Endothelial cell of umbilical vein (primary cell): ENCODE measurements around the gene POLR3B. TPM values are rescaled to one million over a fixed set of nuclear protein-coding genes. Genes with fewer than 3 reads are reported as not detected.

Experiments
- BruUV-seq: library from RNA; stranded (reverse); fragments of 400-500 nt; replicated peaks from 2 replicates; lab custom pipeline; 2021; lab: Mats Ljungman, UMichigan
- CTCF ChIA-PET: fragments of 300-600, 350-600 bp; sonication (Branson Sonifier 250); formaldehyde crosslinking; loops from one replicate; lab custom pipeline; 2021; ENCODE audit warnings: antibody characterized with exemption, inconsistent platforms; lab: Charles Lee
- POLR2A ChIA-PET: fragments of 300-600, 350-600 bp; sonication (Branson Sonifier 250); formaldehyde crosslinking; loops from one replicate; lab custom pipeline; 2021; ENCODE audit warnings: antibody characterized with exemption, inconsistent platforms; lab: Charles Lee
- DNase-seq: peaks from one replicate; pipeline ENCODE4 v3.0.0-alpha.2; 2011; ENCODE audit warnings: low read depth, low spot score
- FAIRE-seq: peaks from 2 replicates; lab custom pipeline; 2011; peaks lifted over from hg19 to GRCh38; lab: Jason Lieb, UNC
- H2AFZ ChIP-seq: 2 replicates; pipeline ENCODE4 v1.6.0; 2012; ENCODE audit warnings: low read depth, low read length, control low read depth, inconsistent platforms
- H3K27ac ChIP-seq: 2 replicates; pipeline ENCODE4 v1.5.1; 2011; ENCODE audit warnings: low read depth, mild to moderate bottlenecking, control low read depth, low read length, moderate library complexity; ENCODE audit not compliant: insufficient read depth
- H3K27me3 ChIP-seq, 2 experiments: 2 replicates each; pipeline versions ENCODE4 v1.6.0 to v1.6.1; 2011; ENCODE audit warnings: low read length in 2 of 2, mixed read lengths in 1 of 2; ENCODE audit not compliant: control insufficient read depth in 2 of 2, insufficient read depth in 2 of 2
- H3K36me3 ChIP-seq, 2 experiments: 2 replicates in 1 of 2; 3 replicates in 1 of 2; pipeline ENCODE4 v1.5.1; 2011; ENCODE audit warnings: low read length in 2 of 2, mild to moderate bottlenecking in 1 of 2, moderate library complexity in 1 of 2; ENCODE audit not compliant: control insufficient read depth in 2 of 2, insufficient read depth in 2 of 2; ENCODE audit errors: extremely low read depth in 1 of 2
- H3K4me1 ChIP-seq: 3 replicates; pipeline ENCODE4 v1.5.1; 2011; ENCODE audit warnings: mild to moderate bottlenecking, low read length; ENCODE audit not compliant: control insufficient read depth, insufficient read depth; ENCODE audit errors: extremely low read depth
- H3K4me2 ChIP-seq: 2 replicates; pipeline ENCODE4 v1.6.1; 2011; ENCODE audit warnings: low read length, control low read depth, mixed read lengths; ENCODE audit not compliant: insufficient read depth
- H3K4me3 ChIP-seq, 3 experiments: fragments of 200-600 bp in 1 of 3; sonication (generic), shearing (Covaris generic) in 1 of 3; replicated peaks in 1 of 3; 2 replicates each; pipeline ENCODE4 v1.5.1; 2011 to 2016; ENCODE audit warnings: control low read depth in 3 of 3, low read length in 3 of 3, mild to moderate bottlenecking in 2 of 3, inconsistent platforms in 1 of 3, low read depth in 1 of 3, moderate library complexity in 1 of 3; ENCODE audit not compliant: insufficient read depth in 1 of 3
- H3K79me2 ChIP-seq: 2 replicates; pipeline ENCODE4 v1.6.0; 2012; ENCODE audit warnings: low read length, inconsistent platforms; ENCODE audit not compliant: control insufficient read depth, insufficient read depth
- H3K9ac ChIP-seq: replicated peaks from 2 replicates; pipeline ENCODE3; 2011; ENCODE audit warnings: low read length, control low read depth; ENCODE audit not compliant: insufficient read depth; ENCODE audit errors: extremely low read depth
- H3K9me1 ChIP-seq: replicated peaks from 3 replicates; pipeline ENCODE4 v1.6.0; 2011; ENCODE audit warnings: mild to moderate bottlenecking, low read length; ENCODE audit not compliant: control insufficient read depth, insufficient read depth; ENCODE audit errors: extremely low read depth
- H3K9me3 ChIP-seq: replicated peaks from 2 replicates; pipeline ENCODE4 v1.5.1; 2012; ENCODE audit warnings: low read length, inconsistent platforms; ENCODE audit not compliant: control insufficient read depth, insufficient read depth
- H4K20me1 ChIP-seq: replicated peaks from 2 replicates; pipeline ENCODE3; 2011; ENCODE audit warnings: mild to moderate bottlenecking, low read length; ENCODE audit not compliant: control insufficient read depth, insufficient read depth; ENCODE audit errors: extremely low read depth
- EZH2 ChIP-seq: IDR thresholded peaks from 2 replicates; pipeline ENCODE4 v1.6.1; 2012; ENCODE audit warnings: borderline replicate concordance, low read depth, mild to moderate bottlenecking, moderate library complexity, low read length, inconsistent platforms; ENCODE audit not compliant: severe bottlenecking
- FOS ChIP-seq: IDR thresholded peaks from 2 replicates; pipeline ENCODE4 v1.6.1; 2011; ENCODE audit warnings: mild to moderate bottlenecking, low read length, moderate library complexity, borderline replicate concordance; ENCODE audit not compliant: insufficient read depth
- GATA2 ChIP-seq: IDR thresholded peaks from 2 replicates; pipeline ENCODE4 v1.7.0; 2011; ENCODE audit warnings: low read depth, mild to moderate bottlenecking, moderate library complexity, mixed read lengths, low read length; ENCODE audit not compliant: insufficient read length, insufficient read depth
- JUN ChIP-seq: IDR thresholded peaks from 2 replicates; pipeline ENCODE4 v1.6.1; 2011; ENCODE audit warnings: borderline replicate concordance, low read depth; ENCODE audit not compliant: insufficient read length, insufficient read depth
- MYC ChIP-seq: IDR thresholded peaks from one replicate; pipeline ENCODE4 v1.6.1; 2011; ENCODE audit warnings: mild to moderate bottlenecking, low read depth, low read length
- POLR2A ChIP-seq: IDR thresholded peaks from 2 replicates; pipeline ENCODE4 v1.6.1; 2012; ENCODE audit warnings: low read depth, mild to moderate bottlenecking, control low read depth, low read length
- POLR2AphosphoS5 ChIP-seq: IDR thresholded peaks from 2 replicates; pipeline ENCODE4 v1.6.1; 2012; ENCODE audit warnings: low read depth, mild to moderate bottlenecking, control low read depth, low read length, moderate library complexity; ENCODE audit not compliant: insufficient read depth
- dilution Hi-C: fragments of 300-500 bp; cut with MboI; formaldehyde crosslinking; loops from one replicate; pipeline ENCODE4 v1.15.0; 2019; ENCODE audit warnings: low sequenced_read_pairs; ENCODE audit not compliant: extremely low pct_ligation_motif_present
- intact Hi-C: fragments of 100-400 bp; cut with micrococcal nuclease; formaldehyde crosslinking; loops from one replicate; pipeline ENCODE4 v1.10.0; 2022
- polyA plus RNA-seq, 4 experiments: library from polyadenylated mRNA; depleted of rRNA in 3 of 4; stranded (reverse) in 3 of 4; unstranded in 1 of 4; fragments of >200 nt; gene quantifications; 2 replicates each; pipeline versions ENCODE4 v1.2.1 to v1.2.3, GENCODE V29; 2011 to 2012; ENCODE audit warnings: missing spikeins in 1 of 4
- total RNA-seq: library from RNA; stranded (reverse); gene quantifications from 2 replicates; pipeline ENCODE4 v1.2.3, GENCODE V29; 2021
- TF ChIP-seq, protein P1 (sequence below): IDR thresholded peaks from 2 replicates; pipeline ENCODE4 v1.6.1; 2011; ENCODE audit not compliant: insufficient read depth, insufficient read length
- TF ChIP-seq, protein P2 (sequence below), 2 donors: IDR thresholded peaks; 1 replicate in 1 of 2; 2 replicates in 1 of 2; pipeline ENCODE4 v1.5.1; 2011; ENCODE audit warnings: low read length in 2 of 2, mild to moderate bottlenecking in 2 of 2, moderate library complexity in 2 of 2, control low read depth in 1 of 2, inconsistent platforms in 1 of 2, low read depth in 1 of 2; ENCODE audit not compliant: insufficient read depth in 1 of 2; ENCODE audit errors: extremely low read depth in 1 of 2

POLR3B gene
- total and polyA plus RNA-seq, 2 donors (not counting 3 experiments of a cell fraction or from before 2014, with no cell fraction given) = 6.0 to 12.3 TPM

DNA sequence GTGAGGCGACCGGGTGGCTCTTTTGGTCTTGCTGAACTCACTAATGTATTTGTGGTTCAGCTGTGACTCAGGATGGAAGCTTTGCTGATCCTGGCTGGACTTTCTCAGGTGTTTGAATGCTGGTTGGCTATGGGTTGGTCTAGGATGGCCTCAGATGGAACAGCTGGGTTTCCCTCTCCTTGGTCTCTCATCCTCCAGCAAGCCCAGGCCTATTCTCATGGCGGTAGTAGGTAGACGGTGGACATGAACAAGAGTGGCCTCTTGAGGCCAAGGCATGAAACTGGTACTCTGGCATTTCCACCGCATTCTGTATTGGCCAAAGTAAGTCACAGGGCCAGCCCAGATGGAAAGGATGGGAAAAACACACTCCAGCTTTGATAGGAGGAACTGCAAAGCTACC, 11.8 kb upstream of the POLR3B start:
- H2AFZ ChIP-seq = no peak overlapping the region
- FAIRE-seq = peak; percentile 72
- intact Hi-C loops = loop anchor here (1.0 to 5.0 kb wide), 4 partner anchors 43 to 118 kb away; partner anchors contain the start of genes CKAP4 and TCP11L2

GRCh38 chr12:106348411-106348810, 9.1 kb upstream of the POLR3B start:
- dilution Hi-C loops (no loop called here), intact Hi-C loops (loop anchor here (5.0 kb wide), 2 partner anchors 46 to 66 kb away; partner anchors contain the start of gene TCP11L2)
- no peaks in the 10 kb centered on the region for H3K4me1 ChIP-seq
- H4K20me1 ChIP-seq = no peaks in the 10 kb centered on the region
- DNase-seq = peak; percentile 62
- H2AFZ ChIP-seq = no peak overlapping the region
- POLR2A ChIA-PET = interaction anchor here (0.6 kb wide), 1 partner anchor 78 kb away, joined by 3 read pairs; no protein-coding TSS in a partner anchor
- H3K36me3 ChIP-seq = peaks cover 0 to 3% of the 10 kb centered on the region in 2 experiments
- no peaks in the 10 kb centered on the region for H3K79me2 ChIP-seq
- no peaks in the 10 kb centered on the region for H3K9me1 ChIP-seq
- H3K9me3 ChIP-seq = no peaks in the 10 kb centered on the region
- no TSS peak for BruUV-seq
- TF ChIP-seq JUN (no peak), MYC (no peak), EZH2 (no peak), GATA2 (no peak), POLR2AphosphoS5 (no peak), FOS (no peak), POLR2A (no peak)
- TF ChIP-seq, protein P1, sequence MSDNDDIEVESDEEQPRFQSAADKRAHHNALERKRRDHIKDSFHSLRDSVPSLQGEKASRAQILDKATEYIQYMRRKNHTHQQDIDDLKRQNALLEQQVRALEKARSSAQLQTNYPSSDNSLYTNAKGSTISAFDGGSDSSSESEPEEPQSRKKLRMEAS = no peak
- TF ChIP-seq, protein P2, sequence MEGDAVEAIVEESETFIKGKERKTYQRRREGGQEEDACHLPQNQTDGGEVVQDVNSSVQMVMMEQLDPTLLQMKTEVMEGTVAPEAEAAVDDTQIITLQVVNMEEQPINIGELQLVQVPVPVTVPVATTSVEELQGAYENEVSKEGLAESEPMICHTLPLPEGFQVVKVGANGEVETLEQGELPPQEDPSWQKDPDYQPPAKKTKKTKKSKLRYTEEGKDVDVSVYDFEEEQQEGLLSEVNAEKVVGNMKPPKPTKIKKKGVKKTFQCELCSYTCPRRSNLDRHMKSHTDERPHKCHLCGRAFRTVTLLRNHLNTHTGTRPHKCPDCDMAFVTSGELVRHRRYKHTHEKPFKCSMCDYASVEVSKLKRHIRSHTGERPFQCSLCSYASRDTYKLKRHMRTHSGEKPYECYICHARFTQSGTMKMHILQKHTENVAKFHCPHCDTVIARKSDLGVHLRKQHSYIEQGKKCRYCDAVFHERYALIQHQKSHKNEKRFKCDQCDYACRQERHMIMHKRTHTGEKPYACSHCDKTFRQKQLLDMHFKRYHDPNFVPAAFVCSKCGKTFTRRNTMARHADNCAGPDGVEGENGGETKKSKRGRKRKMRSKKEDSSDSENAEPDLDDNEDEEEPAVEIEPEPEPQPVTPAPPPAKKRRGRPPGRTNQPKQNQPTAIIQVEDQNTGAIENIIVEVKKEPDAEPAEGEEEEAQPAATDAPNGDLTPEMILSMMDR (IDR thresholded peaks at IDR 0.05; ENCODE audit: extremely low read depth in 1 of 2, insufficient read depth in 1 of 2, low read depth in 1 of 2, low read length in 2 of 2) = no peak
- H3K27me3 ChIP-seq = peaks cover 12 to 18% of the 10 kb centered on the region in 2 experiments
- no peak for FAIRE-seq
- no peak overlapping the region for H3K27ac ChIP-seq
- CTCF ChIA-PET = interaction anchor here (0.8 to 2.1 kb wide), 5 partner anchors 8 to 200 kb away, joined by 3 to 17 read pairs (median 3); partner anchors contain the start of gene POLR3B
- H3K4me3 ChIP-seq = no peak overlapping the region
- H3K4me2 ChIP-seq = no peak overlapping the region
- H3K9ac ChIP-seq = no peak overlapping the region

More for the DNA sequence above, 11.8 kb upstream of the POLR3B start:
- BruUV-seq = no TSS peak
- DNase-seq = peak; percentile 67
- no peaks in the 10 kb centered on the region for H3K9me1 ChIP-seq
- peaks cover 0 to 3% of the 10 kb centered on the region in 2 experiments for H3K36me3 ChIP-seq
- CTCF ChIA-PET = interaction anchor here (0.8 to 2.4 kb wide), 10 partner anchors 10 to 122 kb away, joined by 3 to 38 read pairs (median 4); partner anchors contain the start of gene POLR3B
- H3K4me1 ChIP-seq = no peaks in the 10 kb centered on the region
- no peak overlapping the region for H3K27ac ChIP-seq
- POLR2A ChIA-PET = no interaction called here
- H3K27me3 ChIP-seq = peaks cover 3 to 5% of the 10 kb centered on the region in 2 experiments
- H4K20me1 ChIP-seq = no peaks in the 10 kb centered on the region
- H3K9ac ChIP-seq = no peak overlapping the region
- H3K4me3 ChIP-seq = no peak overlapping the region
- no peaks in the 10 kb centered on the region for H3K9me3 ChIP-seq
- TF ChIP-seq, protein P2 (IDR thresholded peaks at IDR 0.05; ENCODE audit: extremely low read depth in 1 of 2, insufficient read depth in 1 of 2, low read depth in 1 of 2, low read length in 2 of 2) = peak; percentile 33 to 54
- TF ChIP-seq EZH2 = no peak
- dilution Hi-C loops = no loop called here
- H3K79me2 ChIP-seq = no peaks in the 10 kb centered on the region
- no peak overlapping the region for H3K4me2 ChIP-seq
